Colonic mucosa (tissue), 4 donors: Measurements from ENCODE around the gene BRD3OS. TPM values are rescaled to one million over a fixed set of nuclear protein-coding genes. Genes with fewer than 3 reads are reported as not detected.

ENCODE experiments used
- DNase-seq: peaks from one replicate; pipeline ENCODE4 v3.0.0-alpha.2; 2020
- H3K27ac ChIP-seq: fragments of 200-600 bp; one replicate; pipeline ENCODE4 v1.8.0; 2021
- H3K27me3 ChIP-seq: fragments of 200-600 bp; one replicate; pipeline ENCODE4 v1.8.0; 2021
- H3K36me3 ChIP-seq: fragments of 200-600 bp; one replicate; pipeline ENCODE4 v1.8.0; 2021
- H3K4me1 ChIP-seq: fragments of 200-600 bp; one replicate; pipeline ENCODE4 v1.8.0; 2021; ENCODE audit warnings: mild to moderate bottlenecking
- H3K4me3 ChIP-seq: fragments of 200-600 bp; one replicate; pipeline ENCODE4 v1.8.0; 2021
- H3K9ac ChIP-seq, 2 donors: one replicate each; pipeline ENCODE4 v1.7.0; 2013; ENCODE audit warnings: control low read depth in 2 of 2, low read depth in 2 of 2, low read length in 2 of 2
- H3K9me3 ChIP-seq: fragments of 200-600 bp; one replicate; pipeline ENCODE4 v1.8.0; 2021
- intact Hi-C: fragments of 100-400 bp; cut with DNase I; formaldehyde crosslinking; loops from one replicate; pipeline ENCODE4 v1.14.1; 2022
- total RNA-seq, 2 donors: library from RNA; stranded (reverse); fragmentation: NEBNext Ultra II Directional in 1 of 2; extraction: Animal tissue kit (Norgen Biotek cat#: 25700) in 1 of 2; gene quantifications; one replicate each; pipeline ENCODE4 v1.2.1, GENCODE V29; 2021
- TF ChIP-seq, protein P1 (sequence below): fragments of 200-600 bp; IDR thresholded peaks from one replicate; pipeline ENCODE4 v1.8.0; 2022; ENCODE audit warnings: antibody characterized with exemption, mild to moderate bottlenecking
- donor health status: healthy.
- donor health status: DM: no; HTN: no; CAD: no.
- donor health status: DM: no; HTN: no; CAD: no.

Gene BRD3OS
- total RNA-seq, 2 donors from 2014 or later: 5.2 to 6.9 TPM

DNA sequence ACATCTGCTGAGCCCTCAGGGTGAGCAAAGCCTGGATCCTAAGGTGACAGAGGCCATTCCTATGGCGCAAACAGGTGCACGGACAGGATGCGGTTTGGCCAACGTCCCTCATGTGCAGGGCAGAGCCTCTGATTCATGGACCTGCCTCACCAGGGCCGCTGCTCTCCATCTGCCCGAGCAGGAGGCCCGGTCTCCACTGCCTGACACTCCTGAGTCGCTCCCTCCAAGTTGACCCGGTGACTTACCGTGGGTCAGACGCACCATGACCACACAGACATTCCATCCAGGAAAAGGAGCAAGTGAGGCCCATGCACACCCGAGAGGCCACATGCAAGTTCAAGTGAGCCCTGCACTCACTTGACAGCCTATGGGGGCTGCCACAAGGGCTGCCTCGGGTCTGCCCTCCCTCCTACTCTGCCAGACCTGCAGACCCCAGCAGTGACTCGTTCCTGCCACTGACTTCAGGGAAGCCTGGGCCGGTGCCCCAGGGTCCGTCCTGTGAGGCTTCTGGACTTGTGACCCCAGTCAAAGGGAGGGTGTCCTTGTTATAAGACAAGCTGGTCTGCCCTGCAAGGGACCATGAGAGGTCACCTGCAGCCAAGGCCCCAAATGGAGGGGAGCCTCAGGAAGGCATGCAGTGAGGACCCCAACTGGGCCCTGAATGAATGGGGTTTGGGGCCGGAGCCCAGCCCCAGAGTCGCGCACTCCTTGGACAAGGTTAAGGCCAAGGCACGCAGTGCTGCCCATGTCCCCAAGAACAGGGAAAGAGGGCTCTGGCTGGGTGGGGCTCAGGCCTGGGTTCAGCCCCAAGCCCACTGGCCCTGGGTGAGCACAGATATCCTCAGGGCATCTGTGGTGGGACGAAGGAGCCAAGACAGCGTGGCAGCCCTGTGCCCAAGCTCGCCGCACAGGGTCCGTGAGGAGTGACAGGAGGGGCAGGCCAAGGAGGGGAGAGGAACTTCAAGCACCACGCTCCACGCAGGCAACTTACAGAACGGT is 10.1 kb downstream of the BRD3OS start:
- Histone ChIP-seq H3K4me1 (no peaks in the 10 kb centered on the region), H3K9ac (no peak overlapping the region), H3K9me3 (no peaks in the 10 kb centered on the region), H3K36me3 (peaks cover 10% of the 10 kb centered on the region), H3K27ac (no peak overlapping the region), H3K4me3 (no peak overlapping the region), H3K27me3 (no peaks in the 10 kb centered on the region)
- no peak for DNase-seq
- intact Hi-C loops: no loop called here
- TF ChIP-seq, protein P1, sequence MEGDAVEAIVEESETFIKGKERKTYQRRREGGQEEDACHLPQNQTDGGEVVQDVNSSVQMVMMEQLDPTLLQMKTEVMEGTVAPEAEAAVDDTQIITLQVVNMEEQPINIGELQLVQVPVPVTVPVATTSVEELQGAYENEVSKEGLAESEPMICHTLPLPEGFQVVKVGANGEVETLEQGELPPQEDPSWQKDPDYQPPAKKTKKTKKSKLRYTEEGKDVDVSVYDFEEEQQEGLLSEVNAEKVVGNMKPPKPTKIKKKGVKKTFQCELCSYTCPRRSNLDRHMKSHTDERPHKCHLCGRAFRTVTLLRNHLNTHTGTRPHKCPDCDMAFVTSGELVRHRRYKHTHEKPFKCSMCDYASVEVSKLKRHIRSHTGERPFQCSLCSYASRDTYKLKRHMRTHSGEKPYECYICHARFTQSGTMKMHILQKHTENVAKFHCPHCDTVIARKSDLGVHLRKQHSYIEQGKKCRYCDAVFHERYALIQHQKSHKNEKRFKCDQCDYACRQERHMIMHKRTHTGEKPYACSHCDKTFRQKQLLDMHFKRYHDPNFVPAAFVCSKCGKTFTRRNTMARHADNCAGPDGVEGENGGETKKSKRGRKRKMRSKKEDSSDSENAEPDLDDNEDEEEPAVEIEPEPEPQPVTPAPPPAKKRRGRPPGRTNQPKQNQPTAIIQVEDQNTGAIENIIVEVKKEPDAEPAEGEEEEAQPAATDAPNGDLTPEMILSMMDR: no peak

DNA sequence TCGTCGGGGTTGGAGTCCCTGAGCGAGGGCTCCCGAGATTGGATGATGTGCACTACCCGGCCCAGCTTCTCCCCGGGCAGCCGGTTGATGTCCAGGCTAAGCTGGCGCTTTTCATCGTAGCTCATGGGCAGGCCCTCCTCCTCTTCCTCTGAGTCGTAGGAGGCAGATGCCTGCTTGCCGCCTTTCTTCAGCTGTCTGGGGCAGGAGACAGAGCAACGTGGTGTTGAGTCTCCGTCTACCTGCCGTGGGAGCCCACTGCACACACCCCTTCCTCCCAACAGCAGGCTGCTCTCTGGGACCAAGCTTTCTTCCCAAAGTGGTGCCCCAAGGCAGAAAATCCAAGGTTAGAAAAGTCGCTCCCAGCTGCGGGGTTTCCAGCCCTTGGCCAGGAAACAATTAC is 10.8 kb downstream of the BRD3OS start:
- no peak overlapping the region for H3K4me3 ChIP-seq
- peaks cover 3% of the 10 kb centered on the region for H3K4me1 ChIP-seq
- no peak for DNase-seq
- intact Hi-C loops: no loop called here
- TF ChIP-seq, protein P1: no peak
- H3K9ac ChIP-seq: no peak overlapping the region
- H3K36me3 ChIP-seq: peaks cover 10% of the 10 kb centered on the region
- H3K9me3 ChIP-seq: no peaks in the 10 kb centered on the region
- H3K27me3 ChIP-seq: no peaks in the 10 kb centered on the region
- H3K27ac ChIP-seq: no peak overlapping the region

GRCh38 chr9:134037641-134038040 is 12.4 kb downstream of the BRD3OS start:
- DNase-seq: no peak
- intact Hi-C loops: no loop called here
- H3K4me1 ChIP-seq: peaks cover 4% of the 10 kb centered on the region
- H3K9ac ChIP-seq: no peak overlapping the region
- no peak overlapping the region for H3K27ac ChIP-seq
- H3K36me3 ChIP-seq: peaks cover 10% of the 10 kb centered on the region
- no peaks in the 10 kb centered on the region for H3K9me3 ChIP-seq
- no peaks in the 10 kb centered on the region for H3K27me3 ChIP-seq
- H3K4me3 ChIP-seq: no peak overlapping the region
- TF ChIP-seq, protein P1: no peak

DNA sequence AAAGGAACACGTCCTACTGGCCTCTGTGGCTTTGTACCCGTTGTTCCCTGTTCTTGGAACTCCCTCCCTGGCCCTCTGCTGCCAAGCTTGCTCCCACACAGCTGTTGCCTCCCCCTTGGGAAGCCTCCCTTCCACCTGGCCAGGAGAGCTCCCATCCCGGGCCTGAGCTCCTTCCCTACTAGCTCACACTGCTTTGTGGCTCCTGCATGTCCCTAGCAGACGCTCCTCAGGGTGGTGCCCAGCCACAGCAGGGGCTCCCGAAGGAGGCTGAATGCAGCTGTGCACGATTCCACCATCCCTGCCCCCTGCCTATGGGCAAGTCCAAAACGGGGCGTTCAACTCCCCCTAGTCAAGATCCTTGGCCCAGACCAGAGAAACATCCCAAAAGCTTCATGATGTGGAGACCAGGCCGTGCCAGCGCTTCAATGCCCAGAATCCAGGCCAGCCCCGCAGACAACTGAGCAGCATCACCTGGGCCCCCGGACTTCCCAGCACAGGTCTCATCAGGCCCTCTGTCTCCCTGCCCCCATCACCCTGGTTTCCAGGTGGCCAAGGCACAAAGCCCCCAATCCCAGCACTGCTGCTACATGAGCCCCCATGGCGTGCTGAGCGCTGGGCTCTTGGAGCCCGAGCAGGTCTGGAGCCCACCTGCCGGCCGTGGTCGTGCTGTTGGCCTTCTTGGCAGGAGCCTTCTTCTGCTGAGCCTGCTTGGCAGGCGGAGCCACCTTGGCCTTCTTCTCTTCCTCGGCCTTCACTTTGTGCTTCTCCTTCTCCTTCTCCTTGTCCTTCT is 14.3 kb downstream of the BRD3OS start:
- peaks cover 3% of the 10 kb centered on the region for H3K36me3 ChIP-seq
- TF ChIP-seq, protein P1: no peak
- DNase-seq: no peak
- no peak overlapping the region for H3K4me3 ChIP-seq
- H3K9me3 ChIP-seq: no peaks in the 10 kb centered on the region
- H3K27me3 ChIP-seq: no peaks in the 10 kb centered on the region
- no peak overlapping the region for H3K9ac ChIP-seq
- intact Hi-C loops: no loop called here
- no peak overlapping the region for H3K27ac ChIP-seq
- peaks cover 4% of the 10 kb centered on the region for H3K4me1 ChIP-seq

- no peaks in the 10 kb centered on the region for H3K9me3 ChIP-seq
- no peak overlapping the region for H3K27ac ChIP-seq
- no peak overlapping the region for H3K4me3 ChIP-seq
- no peaks in the 10 kb centered on the region for H3K27me3 ChIP-seq
- H3K36me3 ChIP-seq: no peaks in the 10 kb centered on the region
- DNase-seq: no peak
- intact Hi-C loops: no loop called here
- TF ChIP-seq, protein P1: no peak
- H3K4me1 ChIP-seq: peaks cover 4% of the 10 kb centered on the region
- H3K9ac ChIP-seq: no peak overlapping the region
Observed at GRCh38 chr9:134040176-134040565, 14.9 kb downstream of the BRD3OS start.
